ENCODE measurements around the gene DTNBP1. TPM values are rescaled to one million over a fixed set of nuclear protein-coding genes. Genes with fewer than 3 reads are reported as not detected.

Gene DTNBP1
- polyA plus RNA-seq, 4 donors, result 16.1 to 24.8 (median 22.5) TPM

- no peak for DNase-seq (ENCODE audit: low read depth in 4 of 4, low spot score in 3 of 4)
Observed at GRCh38 chr6:15518057-15518456, 144.8 kb downstream of the DTNBP1 start.

- no peak for DNase-seq (ENCODE audit: low read depth in 4 of 4, low spot score in 3 of 4)
Observed at GRCh38 chr6:15517600-15517999, 145.2 kb downstream of the DTNBP1 start.

DNA sequence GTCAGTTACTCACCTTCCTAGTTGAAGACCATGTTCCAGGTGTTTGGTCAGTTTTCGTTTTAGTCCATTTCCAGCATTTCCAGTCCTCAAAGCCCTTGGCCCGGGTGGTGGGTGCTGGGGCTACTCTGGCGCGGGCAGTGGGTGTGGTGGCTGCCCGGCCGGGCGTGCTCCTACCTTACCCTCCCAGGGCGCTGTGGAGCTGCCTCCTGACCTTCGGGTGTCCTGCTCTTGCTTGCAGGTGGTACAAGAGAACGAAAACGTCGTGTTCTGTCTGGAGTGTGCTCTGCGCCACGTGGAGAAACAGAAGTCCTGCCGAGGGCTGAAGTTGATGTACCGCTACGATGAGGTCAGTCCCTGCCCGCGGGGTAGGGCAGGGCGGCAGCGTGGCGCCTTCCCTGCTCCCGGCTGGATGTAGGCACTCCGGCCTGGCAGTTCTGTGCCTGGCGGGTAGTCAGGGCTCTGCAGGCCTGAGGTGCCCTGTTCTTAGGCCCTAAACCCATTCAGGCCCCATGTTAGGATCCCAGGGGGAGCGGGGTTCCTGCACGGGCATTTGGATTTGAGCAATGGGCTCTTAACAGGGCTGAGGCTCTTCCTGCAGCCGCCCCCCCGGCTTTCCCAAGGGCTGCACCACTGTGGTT is 145.8 kb downstream of the DTNBP1 start:
- DNase-seq (ENCODE audit: low read depth in 4 of 4, low spot score in 3 of 4), result no peak

DNA sequence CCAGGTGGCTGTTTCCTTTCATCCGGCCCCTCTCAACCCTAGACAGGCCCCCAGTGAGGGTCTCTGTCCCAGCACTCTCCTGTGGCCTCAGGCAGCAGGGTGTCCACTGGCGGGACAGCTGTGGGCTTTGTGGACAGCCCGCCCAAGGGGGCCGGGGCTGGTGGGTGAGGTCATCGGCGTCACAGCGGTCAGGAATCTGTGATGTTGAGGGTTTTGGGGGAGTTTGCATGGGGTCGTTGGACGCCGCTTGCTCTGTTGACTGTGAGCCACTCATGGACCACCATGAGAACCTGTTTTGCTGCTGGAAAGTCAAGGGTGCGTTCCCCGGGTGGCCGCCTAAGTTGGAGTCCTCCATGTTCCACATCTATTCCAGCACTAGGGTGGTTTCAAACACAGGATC is 146.4 kb downstream of the DTNBP1 start:
- DNase-seq (ENCODE audit: low read depth in 4 of 4, low spot score in 3 of 4), result no peak

DNA sequence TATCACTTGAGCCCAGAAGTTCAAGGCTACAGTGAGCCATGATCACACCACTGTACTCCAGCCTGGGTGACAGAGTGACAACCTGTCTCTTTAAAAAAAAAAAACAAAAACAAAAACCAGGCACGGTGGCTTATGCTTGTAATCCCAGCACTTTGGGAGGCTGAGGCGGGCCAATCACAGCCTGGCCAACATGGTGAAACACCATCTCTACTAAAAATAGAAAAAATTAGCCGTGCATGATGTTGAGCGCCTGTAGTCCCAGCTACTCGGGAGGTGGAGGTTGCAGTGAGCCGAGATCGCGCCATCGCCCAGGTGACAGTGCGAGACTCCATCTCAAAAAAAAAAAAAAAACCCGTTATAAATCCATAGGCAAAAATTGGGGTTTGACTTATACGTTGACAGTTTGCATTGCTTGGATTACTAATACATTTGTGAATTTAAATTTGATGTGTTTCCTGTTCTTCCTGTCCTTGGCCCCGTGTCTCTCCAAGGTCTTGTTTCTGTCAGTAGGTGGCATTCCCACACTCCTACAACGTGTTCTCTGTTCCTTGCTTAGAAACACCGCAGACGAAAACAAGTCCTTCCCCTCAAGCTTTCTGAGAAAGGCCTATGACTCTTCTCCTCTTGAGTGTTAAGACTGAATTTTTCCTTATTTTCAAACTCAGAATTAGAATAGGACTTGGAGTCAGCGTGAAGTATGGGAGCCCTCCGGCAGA is 147.0 kb downstream of the DTNBP1 start:
- DNase-seq (ENCODE audit: low read depth in 4 of 4, low spot score in 3 of 4), result no peak

- no peak for DNase-seq (ENCODE audit: low read depth in 4 of 4, low spot score in 3 of 4)
Observed at GRCh38 chr6:15515226-15515625, 147.6 kb downstream of the DTNBP1 start.

DNA sequence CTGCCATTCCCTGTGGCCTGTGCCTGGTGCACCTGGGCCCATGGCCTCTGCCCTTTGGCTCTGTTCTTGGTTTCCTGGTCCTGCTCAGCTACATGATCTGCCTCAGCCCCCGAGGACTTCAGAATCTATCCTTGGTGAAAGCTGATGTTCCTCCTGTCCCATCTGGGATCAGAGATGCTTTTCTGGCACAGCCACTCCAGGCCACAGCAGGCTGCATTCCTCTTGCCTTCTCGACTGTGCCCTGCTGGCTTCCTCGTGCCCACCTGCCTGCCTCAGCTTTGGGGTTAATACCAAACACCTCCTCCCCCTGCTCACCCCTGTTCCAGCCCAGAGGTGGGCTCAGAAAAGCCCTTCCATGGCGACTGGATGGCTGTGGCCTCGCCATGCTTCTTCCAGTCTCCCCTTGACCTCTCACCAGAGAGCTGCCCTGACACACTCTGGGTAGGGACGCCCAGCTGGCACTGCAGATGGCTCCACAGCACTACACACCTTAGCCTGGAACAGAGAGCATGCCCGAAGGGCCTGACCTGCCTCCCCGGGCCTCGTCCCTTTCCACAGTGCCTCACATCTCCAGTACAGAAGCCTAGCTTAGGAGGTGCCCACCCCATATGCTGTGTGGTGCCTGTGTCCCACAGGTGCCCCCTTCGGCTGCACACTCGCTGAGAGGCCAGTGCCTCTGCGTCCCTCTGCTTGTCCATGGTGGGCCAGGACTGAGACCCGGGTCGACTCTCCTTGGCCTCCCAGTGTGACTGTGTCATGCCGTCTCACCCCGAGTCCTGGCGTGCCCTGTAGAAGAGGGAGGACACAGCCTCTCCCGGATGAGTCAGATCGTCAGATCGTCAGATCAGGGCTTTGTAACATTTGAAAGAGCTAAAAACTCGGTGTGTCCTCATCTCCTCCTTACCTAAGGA is 148.8 kb downstream of the DTNBP1 start:
- DNase-seq (ENCODE audit: low read depth in 4 of 4, low spot score in 3 of 4), result no peak

DNA sequence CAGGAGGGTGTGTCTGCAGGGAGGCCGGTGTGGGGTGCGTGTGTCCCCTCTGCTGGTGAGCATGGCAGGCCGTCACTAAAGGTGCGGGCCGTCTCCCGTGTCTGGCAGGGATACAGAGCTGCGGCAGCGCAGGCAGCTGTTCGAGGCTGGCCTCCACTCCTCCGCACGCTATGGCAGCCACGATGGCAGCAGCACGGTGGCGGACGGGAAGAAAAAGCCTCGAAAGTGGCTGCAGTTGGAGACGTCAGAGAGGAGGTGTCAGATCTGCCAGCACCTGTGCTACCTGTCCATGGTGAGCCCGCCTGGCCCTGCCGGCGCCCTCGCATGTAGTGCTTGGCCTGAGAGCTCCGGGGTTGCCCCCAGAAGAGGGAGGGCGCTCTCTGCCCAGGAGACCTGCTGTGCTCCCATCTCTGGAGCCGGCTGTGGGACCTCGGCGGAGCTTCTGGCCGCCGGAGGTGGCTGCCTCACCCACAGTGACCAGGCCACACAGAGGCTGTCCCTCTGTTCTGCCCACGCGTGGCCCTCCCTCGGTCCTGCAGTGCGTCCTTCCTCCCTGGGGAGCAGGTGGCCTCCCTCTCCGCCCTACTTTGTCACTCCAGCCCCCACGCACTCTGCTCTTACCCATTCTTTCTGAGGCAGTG is 149.6 kb downstream of the DTNBP1 start:
- no peak for DNase-seq (ENCODE audit: low read depth in 4 of 4, low spot score in 3 of 4)

- no peak for DNase-seq (ENCODE audit: low read depth in 4 of 4, low spot score in 3 of 4)
Observed at GRCh38 chr6:15512721-15513120, 150.1 kb downstream of the DTNBP1 start.

DNA sequence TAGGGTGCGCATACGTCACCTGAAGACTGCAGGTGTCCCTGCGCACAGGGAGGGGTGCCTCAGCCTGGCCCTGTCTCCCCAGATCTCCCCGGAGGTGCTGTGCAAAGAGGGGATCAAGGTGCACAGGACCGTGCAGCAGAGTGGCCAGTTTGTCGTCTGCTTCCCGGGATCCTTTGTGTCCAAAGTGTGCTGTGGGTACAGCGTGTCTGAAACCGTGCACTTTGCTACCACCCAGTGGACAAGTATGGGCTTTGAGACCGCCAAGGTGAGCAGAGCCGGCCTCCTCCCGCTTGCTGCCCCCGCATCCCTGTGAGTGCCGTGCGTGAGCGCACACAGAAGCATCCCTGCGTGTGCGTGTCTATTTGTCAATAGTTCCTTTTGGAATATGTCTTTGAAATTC is 150.7 kb downstream of the DTNBP1 start:
- no peak for DNase-seq (ENCODE audit: low read depth in 4 of 4, low spot score in 3 of 4)

DNA sequence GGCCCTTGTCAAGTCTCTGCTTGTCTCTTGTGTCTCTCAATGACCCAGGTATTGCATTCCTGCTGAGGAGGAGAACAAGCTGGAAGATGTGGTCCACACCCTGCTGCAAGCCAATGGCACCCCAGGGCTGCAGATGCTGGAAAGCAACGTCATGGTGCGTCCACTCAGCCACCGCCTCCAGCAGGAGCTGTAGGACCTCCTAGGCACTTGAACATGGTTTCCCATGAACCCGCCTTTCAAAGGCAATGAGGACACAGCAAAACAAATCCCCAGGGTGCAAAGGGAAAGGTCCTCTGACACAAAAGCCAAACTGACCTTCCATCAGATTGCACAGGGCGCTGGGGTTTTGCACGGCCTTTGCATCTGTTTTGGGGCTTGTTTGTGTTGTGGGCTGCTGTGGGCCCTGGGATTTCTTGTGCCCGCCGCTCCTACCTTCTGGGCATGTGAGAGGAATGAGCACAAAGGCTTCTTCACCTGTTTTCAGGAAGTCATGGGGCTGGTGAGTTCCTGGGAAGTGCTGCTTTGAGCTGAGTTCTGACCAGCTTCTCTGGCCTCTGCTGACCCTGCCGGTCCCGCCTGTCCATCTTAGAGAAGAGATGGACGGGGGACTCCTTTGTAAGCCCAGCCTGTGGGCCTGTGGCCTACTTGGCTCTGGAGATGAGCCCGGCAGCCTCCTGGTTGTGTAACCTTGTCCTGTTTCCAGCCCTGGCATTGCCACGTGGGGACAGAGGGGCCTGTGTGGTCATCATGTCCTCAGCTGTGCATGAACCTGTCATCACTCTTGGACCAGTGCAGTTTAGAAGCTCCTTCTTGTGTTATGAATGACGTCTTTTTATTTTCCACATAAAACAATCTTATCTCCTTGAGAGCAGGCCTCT is 151.3 kb downstream of the DTNBP1 start:
- DNase-seq (ENCODE audit: low read depth in 4 of 4, low spot score in 3 of 4), result no peak

GRCh38 chr6:15510536-15511247 is 152.1 kb downstream of the DTNBP1 start:
- DNase-seq (ENCODE audit: low read depth in 4 of 4, low spot score in 3 of 4), result no peak

- no peak for DNase-seq (ENCODE audit: low read depth in 4 of 4, low spot score in 3 of 4)
Observed at GRCh38 chr6:15510121-15510520, 152.7 kb downstream of the DTNBP1 start.

GRCh38 chr6:15509335-15509933 is 153.4 kb downstream of the DTNBP1 start:
- DNase-seq (ENCODE audit: low read depth in 4 of 4, low spot score in 3 of 4), result no peak

- DNase-seq (ENCODE audit: low read depth in 4 of 4, low spot score in 3 of 4), result no peak
Observed at GRCh38 chr6:15508931-15509330, 153.9 kb downstream of the DTNBP1 start.

GRCh38 chr6:15508441-15508871 is 154.4 kb downstream of the DTNBP1 start:
- no peak for DNase-seq (ENCODE audit: low read depth in 4 of 4, low spot score in 3 of 4)

DNA sequence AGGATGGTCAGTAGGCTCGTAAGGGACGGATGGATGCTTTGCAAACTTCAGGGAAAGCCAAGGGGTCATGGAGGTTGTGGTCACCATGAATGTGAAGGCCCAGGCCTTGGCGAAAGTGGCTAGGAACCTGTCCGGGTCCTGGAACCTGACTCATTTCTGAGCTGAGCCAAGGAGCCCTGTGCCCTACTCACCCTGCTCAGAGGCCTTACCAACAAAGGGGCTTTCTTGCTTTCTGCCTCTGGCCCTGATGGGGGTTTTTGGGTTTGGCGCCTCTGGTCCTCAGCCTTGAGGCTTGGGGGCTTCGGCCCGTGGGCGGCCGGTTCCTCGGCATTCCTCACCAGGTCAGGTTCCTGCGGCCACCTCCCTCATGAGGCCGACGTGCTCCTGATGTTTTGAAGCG is 155.1 kb downstream of the DTNBP1 start:
- no peak for DNase-seq (ENCODE audit: low read depth in 4 of 4, low spot score in 3 of 4)

DNA sequence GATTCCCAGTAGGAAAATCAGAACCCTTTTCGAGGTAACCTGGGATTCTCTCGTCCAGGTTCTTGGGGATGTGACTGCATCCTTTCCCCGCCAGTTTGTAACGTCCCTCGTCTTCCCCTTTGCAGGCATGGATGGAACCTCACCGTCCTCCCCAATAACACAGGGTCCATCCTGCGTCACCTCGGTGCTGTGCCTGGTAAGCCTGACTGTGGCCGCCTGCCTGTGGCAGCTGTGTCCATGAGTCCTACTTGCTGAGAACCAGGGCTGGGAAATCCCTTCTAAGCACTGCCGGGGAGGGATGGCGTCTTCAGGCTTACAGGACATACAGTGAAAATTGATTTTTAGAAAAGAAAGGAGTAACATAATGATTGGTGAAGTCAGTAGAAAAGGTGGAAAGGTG is 155.6 kb downstream of the DTNBP1 start:
- no peak for DNase-seq (ENCODE audit: low read depth in 4 of 4, low spot score in 3 of 4)

DNA sequence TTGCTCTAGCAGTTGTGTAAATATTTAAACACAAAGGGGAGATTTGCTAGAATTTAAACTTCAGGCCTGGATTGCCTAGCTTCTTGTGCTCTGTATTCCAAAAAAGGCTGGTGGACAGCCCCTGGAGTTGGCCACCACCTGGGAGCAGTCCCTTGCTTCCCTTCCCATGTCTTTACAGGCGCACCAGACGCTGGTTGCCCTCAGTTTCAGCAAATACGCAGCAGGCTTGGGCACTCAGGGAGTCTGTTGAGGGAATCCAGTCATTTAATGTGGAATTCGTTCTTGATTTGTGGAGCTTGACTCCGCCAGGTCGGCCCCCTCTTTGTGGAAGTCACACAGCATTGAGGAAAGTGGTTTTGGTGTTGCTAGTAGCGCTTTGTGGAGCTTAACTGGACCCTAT is 156.8 kb downstream of the DTNBP1 start:
- no peak for DNase-seq (ENCODE audit: low read depth in 4 of 4, low spot score in 3 of 4)
